NCI-H128 (cell line): ENCODE results near the gene NDNF.

Experiments
- DNase-seq: peaks from one replicate; lab custom pipeline; 2025; ENCODE audit not compliant: unreplicated experiment; lab: John Stamatoyannopoulos, UW

NDNF gene

GRCh38 chr4:121018543-121018942, 53.8 kb downstream of the NDNF start:
- no peak for DNase-seq

GRCh38 chr4:121016611-121017010, 55.7 kb downstream of the NDNF start:
- DNase-seq: no peak

- DNase-seq: no peak
Measured at GRCh38 chr4:121015421-121015820, 56.9 kb downstream of the NDNF start.

- DNase-seq: no peak
Measured at GRCh38 chr4:121014544-121014943, 57.8 kb downstream of the NDNF start.

GRCh38 chr4:121011780-121012340, 60.5 kb downstream of the NDNF start:
- no peak for DNase-seq

- no peak for DNase-seq
Measured at GRCh38 chr4:121011138-121011537, 61.2 kb downstream of the NDNF start.

- no peak for DNase-seq
Measured at GRCh38 chr4:121009578-121010478, 62.5 kb downstream of the NDNF start.

GRCh38 chr4:121007660-121008059, 64.7 kb downstream of the NDNF start:
- DNase-seq: no peak

- no peak for DNase-seq
Measured at GRCh38 chr4:121003863-121004262, 68.5 kb downstream of the NDNF start.

- no peak for DNase-seq
Measured at GRCh38 chr4:120995266-120996010, 76.9 kb downstream of the NDNF start.

GRCh38 chr4:120994521-120994920, 77.8 kb downstream of the NDNF start:
- no peak for DNase-seq

GRCh38 chr4:120991885-120992284, 80.5 kb downstream of the NDNF start:
- DNase-seq: no peak

GRCh38 chr4:120990246-120990645, 82.1 kb downstream of the NDNF start:
- DNase-seq: no peak
